WTC11 (cell line): Measurements from ENCODE around the gene CTNNA2. TPM values are rescaled to one million over a fixed set of nuclear protein-coding genes. Genes with fewer than 3 reads are reported as not detected.

Source experiments
- ATAC-seq: fragments of 200-7000 bp; cut with Tn5 transposase; 2 replicates; pipeline ENCODE4 v1.10.0; 2021; ENCODE audit warnings: mild to moderate bottlenecking, moderate library complexity
- CTCF ChIA-PET: fragments of 300-600 bp; sonication (Branson Sonifier 250); formaldehyde crosslinking; loops from one replicate; lab custom pipeline; 2021; ENCODE audit warnings: antibody characterized with exemption; lab: Charles Lee
- POLR2A ChIA-PET: fragments of 350-600 bp; sonication (Branson Sonifier 250); formaldehyde crosslinking; loops from one replicate; lab custom pipeline; 2021; ENCODE audit warnings: antibody characterized with exemption; lab: Charles Lee
- DNase-seq: peaks from one replicate; pipeline ENCODE4 v3.0.0; 2021; ENCODE audit warnings: low spot score
- H3K27ac Mint-ChIP-seq: 2 replicates; pipeline ENCODE4 v1.8.0; 2021; ENCODE audit warnings: mixed read lengths
- H3K27me3 Mint-ChIP-seq: 2 replicates; pipeline ENCODE4 v1.8.0; 2021; ENCODE audit warnings: low read depth, mild to moderate bottlenecking, moderate library complexity, mixed read lengths
- H3K36me3 Mint-ChIP-seq: 2 replicates; pipeline ENCODE4 v1.8.0; 2021; ENCODE audit warnings: mixed read lengths
- H3K4me1 Mint-ChIP-seq: 2 replicates; pipeline ENCODE4 v1.8.0; 2022; ENCODE audit warnings: mixed read lengths
- H3K4me3 Mint-ChIP-seq: 2 replicates; pipeline ENCODE4 v1.8.0; 2021; ENCODE audit warnings: mild to moderate bottlenecking, moderate library complexity, mixed read lengths
- H3K9me3 Mint-ChIP-seq: 2 replicates; pipeline ENCODE4 v1.8.0; 2021; ENCODE audit warnings: mixed read lengths
- GABPB1 ChIP-seq: sonication (generic); formaldehyde crosslinking; IDR thresholded peaks from 2 replicates; pipeline ENCODE4 v1.8.1; 2023; ENCODE audit warnings: mild to moderate bottlenecking, missing genetic modification reagents
- GRHL2 ChIP-seq: fragments of 250-450 bp; sonication (Bioruptor Pico); IDR thresholded peaks from 2 replicates; pipeline ENCODE4 v1.8.0; 2022; ENCODE audit warnings: mild to moderate bottlenecking, moderate library complexity; ENCODE audit not compliant: insufficient replicate concordance, severe bottlenecking
- MXD4 ChIP-seq: fragments of 250-450 bp; sonication (Bioruptor Pico); IDR thresholded peaks from 2 replicates; pipeline ENCODE4 v1.8.0; 2021; ENCODE audit warnings: mild to moderate bottlenecking, moderate library complexity, borderline replicate concordance
- TCF7 ChIP-seq: sonication (generic); formaldehyde crosslinking; IDR thresholded peaks from 2 replicates; pipeline ENCODE4 v1.8.0; 2022; ENCODE audit warnings: mild to moderate bottlenecking, low read depth, missing genetic modification reagents, moderate library complexity
- ZNF263 ChIP-seq: sonication (generic); formaldehyde crosslinking; IDR thresholded peaks from 2 replicates; pipeline ENCODE4 v1.8.1; 2022; ENCODE audit warnings: low read depth, mild to moderate bottlenecking, moderate library complexity, missing genetic modification reagents
- total RNA-seq: library from RNA; stranded (reverse); gene quantifications from 3 replicates; pipeline ENCODE4 v1.2.3, GENCODE V29; 2021
- TF ChIP-seq, protein P1 (sequence below): fragments of 250-450 bp; sonication (Bioruptor Pico); IDR thresholded peaks from 2 replicates; pipeline ENCODE4 v1.9.0; 2021; ENCODE audit warnings: mild to moderate bottlenecking, borderline replicate concordance
- TF ChIP-seq, protein P2 (sequence below): sonication (generic); formaldehyde crosslinking; IDR thresholded peaks from 2 replicates; pipeline ENCODE4 v1.8.0; 2022; ENCODE audit warnings: mild to moderate bottlenecking, missing genetic modification reagents
- TF ChIP-seq, protein P3 (sequence below): fragments of 250-450 bp; sonication (Bioruptor Pico); IDR thresholded peaks from 2 replicates; pipeline ENCODE4 v1.8.0; 2021; ENCODE audit warnings: mild to moderate bottlenecking
- TF ChIP-seq, protein P4 (sequence below): sonication (generic); formaldehyde crosslinking; IDR thresholded peaks from 2 replicates; pipeline ENCODE4 v1.8.1; 2023; ENCODE audit warnings: mild to moderate bottlenecking, missing genetic modification reagents
- TF ChIP-seq, protein P5 (sequence below): fragments of 200-600 bp; IDR thresholded peaks from 2 replicates; pipeline ENCODE4 v1.8.0; 2022; ENCODE audit warnings: antibody characterized with exemption
- TF ChIP-seq, protein P6 (sequence below): sonication (generic); formaldehyde crosslinking; IDR thresholded peaks from 2 replicates; pipeline ENCODE4 v1.8.0; 2023; ENCODE audit warnings: mild to moderate bottlenecking, missing genetic modification reagents
- TF ChIP-seq, protein P7 (sequence below): sonication (generic); formaldehyde crosslinking; IDR thresholded peaks from 2 replicates; pipeline ENCODE4 v1.8.1; 2022; ENCODE audit warnings: mild to moderate bottlenecking, moderate library complexity, missing genetic modification reagents
- TF ChIP-seq, protein P8 (sequence below): sonication (generic); formaldehyde crosslinking; IDR thresholded peaks from 2 replicates; pipeline ENCODE4 v1.8.1; 2023; ENCODE audit warnings: mild to moderate bottlenecking, missing genetic modification reagents, borderline replicate concordance

CTNNA2 gene
- total RNA-seq, 1 experiment from 2014 or later, result 3.8 TPM

DNA sequence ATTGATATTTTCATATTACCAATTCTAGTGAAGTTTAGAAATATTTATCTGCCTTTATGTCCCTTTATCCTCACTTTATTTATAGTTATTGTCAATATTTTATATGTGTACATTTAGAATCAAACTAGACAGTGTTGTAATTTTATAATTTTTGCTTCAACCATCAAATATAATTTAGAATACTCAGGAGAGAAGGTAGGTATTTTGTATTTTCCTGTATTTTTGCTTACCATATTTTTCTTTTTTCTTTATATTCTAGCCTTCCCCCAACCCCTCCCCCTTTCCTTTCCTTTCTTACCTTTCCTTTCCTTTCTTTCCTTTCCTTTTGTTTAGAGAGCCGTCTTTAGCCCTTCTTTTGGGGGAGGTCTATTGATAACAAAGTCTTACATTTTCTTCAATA lies 651.5 kb downstream of the CTNNA2 start (continued):
- TF ChIP-seq MXD4 (no peak), TCF7 (no peak), GRHL2 (CRISPR knock-in tag) (no peak), ZNF263 (CRISPR knock-in tag) (no peak)
- TF ChIP-seq, protein P1, sequence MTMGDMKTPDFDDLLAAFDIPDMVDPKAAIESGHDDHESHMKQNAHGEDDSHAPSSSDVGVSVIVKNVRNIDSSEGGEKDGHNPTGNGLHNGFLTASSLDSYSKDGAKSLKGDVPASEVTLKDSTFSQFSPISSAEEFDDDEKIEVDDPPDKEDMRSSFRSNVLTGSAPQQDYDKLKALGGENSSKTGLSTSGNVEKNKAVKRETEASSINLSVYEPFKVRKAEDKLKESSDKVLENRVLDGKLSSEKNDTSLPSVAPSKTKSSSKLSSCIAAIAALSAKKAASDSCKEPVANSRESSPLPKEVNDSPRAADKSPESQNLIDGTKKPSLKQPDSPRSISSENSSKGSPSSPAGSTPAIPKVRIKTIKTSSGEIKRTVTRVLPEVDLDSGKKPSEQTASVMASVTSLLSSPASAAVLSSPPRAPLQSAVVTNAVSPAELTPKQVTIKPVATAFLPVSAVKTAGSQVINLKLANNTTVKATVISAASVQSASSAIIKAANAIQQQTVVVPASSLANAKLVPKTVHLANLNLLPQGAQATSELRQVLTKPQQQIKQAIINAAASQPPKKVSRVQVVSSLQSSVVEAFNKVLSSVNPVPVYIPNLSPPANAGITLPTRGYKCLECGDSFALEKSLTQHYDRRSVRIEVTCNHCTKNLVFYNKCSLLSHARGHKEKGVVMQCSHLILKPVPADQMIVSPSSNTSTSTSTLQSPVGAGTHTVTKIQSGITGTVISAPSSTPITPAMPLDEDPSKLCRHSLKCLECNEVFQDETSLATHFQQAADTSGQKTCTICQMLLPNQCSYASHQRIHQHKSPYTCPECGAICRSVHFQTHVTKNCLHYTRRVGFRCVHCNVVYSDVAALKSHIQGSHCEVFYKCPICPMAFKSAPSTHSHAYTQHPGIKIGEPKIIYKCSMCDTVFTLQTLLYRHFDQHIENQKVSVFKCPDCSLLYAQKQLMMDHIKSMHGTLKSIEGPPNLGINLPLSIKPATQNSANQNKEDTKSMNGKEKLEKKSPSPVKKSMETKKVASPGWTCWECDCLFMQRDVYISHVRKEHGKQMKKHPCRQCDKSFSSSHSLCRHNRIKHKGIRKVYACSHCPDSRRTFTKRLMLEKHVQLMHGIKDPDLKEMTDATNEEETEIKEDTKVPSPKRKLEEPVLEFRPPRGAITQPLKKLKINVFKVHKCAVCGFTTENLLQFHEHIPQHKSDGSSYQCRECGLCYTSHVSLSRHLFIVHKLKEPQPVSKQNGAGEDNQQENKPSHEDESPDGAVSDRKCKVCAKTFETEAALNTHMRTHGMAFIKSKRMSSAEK (CRISPR knock-in tag), result no peak
- TF ChIP-seq, protein P2, sequence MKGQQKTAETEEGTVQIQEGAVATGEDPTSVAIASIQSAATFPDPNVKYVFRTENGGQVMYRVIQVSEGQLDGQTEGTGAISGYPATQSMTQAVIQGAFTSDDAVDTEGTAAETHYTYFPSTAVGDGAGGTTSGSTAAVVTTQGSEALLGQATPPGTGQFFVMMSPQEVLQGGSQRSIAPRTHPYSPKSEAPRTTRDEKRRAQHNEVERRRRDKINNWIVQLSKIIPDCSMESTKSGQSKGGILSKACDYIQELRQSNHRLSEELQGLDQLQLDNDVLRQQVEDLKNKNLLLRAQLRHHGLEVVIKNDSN (CRISPR knock-in tag), result no peak
- TF ChIP-seq, protein P3, sequence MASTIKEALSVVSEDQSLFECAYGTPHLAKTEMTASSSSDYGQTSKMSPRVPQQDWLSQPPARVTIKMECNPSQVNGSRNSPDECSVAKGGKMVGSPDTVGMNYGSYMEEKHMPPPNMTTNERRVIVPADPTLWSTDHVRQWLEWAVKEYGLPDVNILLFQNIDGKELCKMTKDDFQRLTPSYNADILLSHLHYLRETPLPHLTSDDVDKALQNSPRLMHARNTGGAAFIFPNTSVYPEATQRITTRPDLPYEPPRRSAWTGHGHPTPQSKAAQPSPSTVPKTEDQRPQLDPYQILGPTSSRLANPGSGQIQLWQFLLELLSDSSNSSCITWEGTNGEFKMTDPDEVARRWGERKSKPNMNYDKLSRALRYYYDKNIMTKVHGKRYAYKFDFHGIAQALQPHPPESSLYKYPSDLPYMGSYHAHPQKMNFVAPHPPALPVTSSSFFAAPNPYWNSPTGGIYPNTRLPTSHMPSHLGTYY (CRISPR knock-in tag), result no peak
- TF ChIP-seq, protein P4, sequence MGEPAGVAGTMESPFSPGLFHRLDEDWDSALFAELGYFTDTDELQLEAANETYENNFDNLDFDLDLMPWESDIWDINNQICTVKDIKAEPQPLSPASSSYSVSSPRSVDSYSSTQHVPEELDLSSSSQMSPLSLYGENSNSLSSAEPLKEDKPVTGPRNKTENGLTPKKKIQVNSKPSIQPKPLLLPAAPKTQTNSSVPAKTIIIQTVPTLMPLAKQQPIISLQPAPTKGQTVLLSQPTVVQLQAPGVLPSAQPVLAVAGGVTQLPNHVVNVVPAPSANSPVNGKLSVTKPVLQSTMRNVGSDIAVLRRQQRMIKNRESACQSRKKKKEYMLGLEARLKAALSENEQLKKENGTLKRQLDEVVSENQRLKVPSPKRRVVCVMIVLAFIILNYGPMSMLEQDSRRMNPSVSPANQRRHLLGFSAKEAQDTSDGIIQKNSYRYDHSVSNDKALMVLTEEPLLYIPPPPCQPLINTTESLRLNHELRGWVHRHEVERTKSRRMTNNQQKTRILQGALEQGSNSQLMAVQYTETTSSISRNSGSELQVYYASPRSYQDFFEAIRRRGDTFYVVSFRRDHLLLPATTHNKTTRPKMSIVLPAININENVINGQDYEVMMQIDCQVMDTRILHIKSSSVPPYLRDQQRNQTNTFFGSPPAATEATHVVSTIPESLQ (CRISPR knock-in tag), result no peak

DNA sequence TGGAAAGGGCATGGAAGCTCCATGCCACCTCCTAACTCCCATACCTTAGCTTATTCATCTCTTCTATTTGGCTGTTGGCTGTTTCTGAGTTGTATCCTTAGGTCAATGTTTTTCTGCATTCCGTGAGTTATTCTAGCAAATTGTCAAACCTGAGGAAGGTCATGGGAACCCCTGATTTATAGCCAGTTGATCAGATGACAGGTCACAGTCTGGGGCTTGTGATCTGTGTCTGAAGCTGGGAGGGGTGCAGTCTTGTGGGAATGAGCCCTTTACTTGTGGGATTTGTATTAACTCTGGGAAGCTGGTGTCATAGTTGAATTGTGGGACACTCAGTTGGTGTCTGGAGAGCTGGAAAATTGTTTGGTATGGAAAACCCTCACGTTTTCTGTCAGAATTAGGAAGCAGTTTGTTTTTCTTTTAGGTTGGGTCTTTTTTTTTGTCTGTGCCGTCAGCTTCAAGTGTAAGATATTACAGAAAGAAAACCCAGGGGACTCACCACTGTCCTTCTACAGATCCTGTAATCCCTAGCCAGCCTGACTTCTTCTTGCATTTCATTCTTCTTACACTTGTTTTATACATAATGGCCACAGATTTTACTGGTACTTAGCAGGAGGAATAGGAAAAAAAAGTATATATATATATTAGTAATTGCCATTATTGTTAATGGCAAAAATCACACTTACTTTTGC lies 653.8 kb downstream of the CTNNA2 start:
- ChIA-PET POLR2A (no interaction called here), CTCF (interaction anchor here (2.1 kb wide), 1 partner anchor 72 kb away, joined by 9 read pairs; no protein-coding TSS in a partner anchor)
- Mint-ChIP-seq H3K27me3 (no peaks in the 10 kb centered on the region), H3K4me1 (peaks cover 13% of the 10 kb centered on the region), H3K36me3 (no peaks in the 10 kb centered on the region), H3K9me3 (peaks cover 17% of the 10 kb centered on the region), H3K27ac (no peak overlapping the region), H3K4me3 (no peak overlapping the region)
- no peak for ATAC-seq
- DNase-seq, result no peak
- TF ChIP-seq, protein P5, sequence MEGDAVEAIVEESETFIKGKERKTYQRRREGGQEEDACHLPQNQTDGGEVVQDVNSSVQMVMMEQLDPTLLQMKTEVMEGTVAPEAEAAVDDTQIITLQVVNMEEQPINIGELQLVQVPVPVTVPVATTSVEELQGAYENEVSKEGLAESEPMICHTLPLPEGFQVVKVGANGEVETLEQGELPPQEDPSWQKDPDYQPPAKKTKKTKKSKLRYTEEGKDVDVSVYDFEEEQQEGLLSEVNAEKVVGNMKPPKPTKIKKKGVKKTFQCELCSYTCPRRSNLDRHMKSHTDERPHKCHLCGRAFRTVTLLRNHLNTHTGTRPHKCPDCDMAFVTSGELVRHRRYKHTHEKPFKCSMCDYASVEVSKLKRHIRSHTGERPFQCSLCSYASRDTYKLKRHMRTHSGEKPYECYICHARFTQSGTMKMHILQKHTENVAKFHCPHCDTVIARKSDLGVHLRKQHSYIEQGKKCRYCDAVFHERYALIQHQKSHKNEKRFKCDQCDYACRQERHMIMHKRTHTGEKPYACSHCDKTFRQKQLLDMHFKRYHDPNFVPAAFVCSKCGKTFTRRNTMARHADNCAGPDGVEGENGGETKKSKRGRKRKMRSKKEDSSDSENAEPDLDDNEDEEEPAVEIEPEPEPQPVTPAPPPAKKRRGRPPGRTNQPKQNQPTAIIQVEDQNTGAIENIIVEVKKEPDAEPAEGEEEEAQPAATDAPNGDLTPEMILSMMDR, result no peak
- TF ChIP-seq, protein P6, sequence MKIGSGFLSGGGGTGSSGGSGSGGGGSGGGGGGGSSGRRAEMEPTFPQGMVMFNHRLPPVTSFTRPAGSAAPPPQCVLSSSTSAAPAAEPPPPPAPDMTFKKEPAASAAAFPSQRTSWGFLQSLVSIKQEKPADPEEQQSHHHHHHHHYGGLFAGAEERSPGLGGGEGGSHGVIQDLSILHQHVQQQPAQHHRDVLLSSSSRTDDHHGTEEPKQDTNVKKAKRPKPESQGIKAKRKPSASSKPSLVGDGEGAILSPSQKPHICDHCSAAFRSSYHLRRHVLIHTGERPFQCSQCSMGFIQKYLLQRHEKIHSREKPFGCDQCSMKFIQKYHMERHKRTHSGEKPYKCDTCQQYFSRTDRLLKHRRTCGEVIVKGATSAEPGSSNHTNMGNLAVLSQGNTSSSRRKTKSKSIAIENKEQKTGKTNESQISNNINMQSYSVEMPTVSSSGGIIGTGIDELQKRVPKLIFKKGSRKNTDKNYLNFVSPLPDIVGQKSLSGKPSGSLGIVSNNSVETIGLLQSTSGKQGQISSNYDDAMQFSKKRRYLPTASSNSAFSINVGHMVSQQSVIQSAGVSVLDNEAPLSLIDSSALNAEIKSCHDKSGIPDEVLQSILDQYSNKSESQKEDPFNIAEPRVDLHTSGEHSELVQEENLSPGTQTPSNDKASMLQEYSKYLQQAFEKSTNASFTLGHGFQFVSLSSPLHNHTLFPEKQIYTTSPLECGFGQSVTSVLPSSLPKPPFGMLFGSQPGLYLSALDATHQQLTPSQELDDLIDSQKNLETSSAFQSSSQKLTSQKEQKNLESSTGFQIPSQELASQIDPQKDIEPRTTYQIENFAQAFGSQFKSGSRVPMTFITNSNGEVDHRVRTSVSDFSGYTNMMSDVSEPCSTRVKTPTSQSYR (CRISPR knock-in tag), result no peak
- TF ChIP-seq, protein P7, sequence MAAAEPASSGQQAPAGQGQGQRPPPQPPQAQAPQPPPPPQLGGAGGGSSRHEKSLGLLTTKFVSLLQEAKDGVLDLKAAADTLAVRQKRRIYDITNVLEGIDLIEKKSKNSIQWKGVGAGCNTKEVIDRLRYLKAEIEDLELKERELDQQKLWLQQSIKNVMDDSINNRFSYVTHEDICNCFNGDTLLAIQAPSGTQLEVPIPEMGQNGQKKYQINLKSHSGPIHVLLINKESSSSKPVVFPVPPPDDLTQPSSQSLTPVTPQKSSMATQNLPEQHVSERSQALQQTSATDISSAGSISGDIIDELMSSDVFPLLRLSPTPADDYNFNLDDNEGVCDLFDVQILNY (CRISPR knock-in tag), result no peak
- TF ChIP-seq GABPB1 (CRISPR knock-in tag), result no peak
- TF ChIP-seq, protein P8, sequence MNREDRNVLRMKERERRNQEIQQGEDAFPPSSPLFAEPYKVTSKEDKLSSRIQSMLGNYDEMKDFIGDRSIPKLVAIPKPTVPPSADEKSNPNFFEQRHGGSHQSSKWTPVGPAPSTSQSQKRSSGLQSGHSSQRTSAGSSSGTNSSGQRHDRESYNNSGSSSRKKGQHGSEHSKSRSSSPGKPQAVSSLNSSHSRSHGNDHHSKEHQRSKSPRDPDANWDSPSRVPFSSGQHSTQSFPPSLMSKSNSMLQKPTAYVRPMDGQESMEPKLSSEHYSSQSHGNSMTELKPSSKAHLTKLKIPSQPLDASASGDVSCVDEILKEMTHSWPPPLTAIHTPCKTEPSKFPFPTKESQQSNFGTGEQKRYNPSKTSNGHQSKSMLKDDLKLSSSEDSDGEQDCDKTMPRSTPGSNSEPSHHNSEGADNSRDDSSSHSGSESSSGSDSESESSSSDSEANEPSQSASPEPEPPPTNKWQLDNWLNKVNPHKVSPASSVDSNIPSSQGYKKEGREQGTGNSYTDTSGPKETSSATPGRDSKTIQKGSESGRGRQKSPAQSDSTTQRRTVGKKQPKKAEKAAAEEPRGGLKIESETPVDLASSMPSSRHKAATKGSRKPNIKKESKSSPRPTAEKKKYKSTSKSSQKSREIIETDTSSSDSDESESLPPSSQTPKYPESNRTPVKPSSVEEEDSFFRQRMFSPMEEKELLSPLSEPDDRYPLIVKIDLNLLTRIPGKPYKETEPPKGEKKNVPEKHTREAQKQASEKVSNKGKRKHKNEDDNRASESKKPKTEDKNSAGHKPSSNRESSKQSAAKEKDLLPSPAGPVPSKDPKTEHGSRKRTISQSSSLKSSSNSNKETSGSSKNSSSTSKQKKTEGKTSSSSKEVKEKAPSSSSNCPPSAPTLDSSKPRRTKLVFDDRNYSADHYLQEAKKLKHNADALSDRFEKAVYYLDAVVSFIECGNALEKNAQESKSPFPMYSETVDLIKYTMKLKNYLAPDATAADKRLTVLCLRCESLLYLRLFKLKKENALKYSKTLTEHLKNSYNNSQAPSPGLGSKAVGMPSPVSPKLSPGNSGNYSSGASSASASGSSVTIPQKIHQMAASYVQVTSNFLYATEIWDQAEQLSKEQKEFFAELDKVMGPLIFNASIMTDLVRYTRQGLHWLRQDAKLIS (CRISPR knock-in tag), result no peak
